Retinal pigment epithelial cell (primary cell): ENCODE data around the gene RUNDC1.

Experiments used
- DNase-seq: peaks from one replicate; pipeline ENCODE4 v3.0.0-alpha.2; 2010; ENCODE audit warnings: low read depth
- H3K4me3 ChIP-seq: 2 replicates; pipeline ENCODE4 v1.5.1; 2011; ENCODE audit warnings: mild to moderate bottlenecking, low read length, control low read depth, moderate library complexity
- TF ChIP-seq, protein P1 (sequence below): conservative IDR thresholded peaks from 2 replicates; pipeline ENCODE4 v1.5.1; 2011; ENCODE audit warnings: low read depth, low read length, control low read depth, inconsistent platforms

The RUNDC1 gene

GRCh38 chr17:43006639-43007551, 26.5 kb downstream of the RUNDC1 start, which contains the start of gene IFI35:
IFI35 (plus strand) TSS chr17:43006784; CDS start chr17:43006948, 164 bp downstream.
- no peak for DNase-seq
- TF ChIP-seq, protein P1, sequence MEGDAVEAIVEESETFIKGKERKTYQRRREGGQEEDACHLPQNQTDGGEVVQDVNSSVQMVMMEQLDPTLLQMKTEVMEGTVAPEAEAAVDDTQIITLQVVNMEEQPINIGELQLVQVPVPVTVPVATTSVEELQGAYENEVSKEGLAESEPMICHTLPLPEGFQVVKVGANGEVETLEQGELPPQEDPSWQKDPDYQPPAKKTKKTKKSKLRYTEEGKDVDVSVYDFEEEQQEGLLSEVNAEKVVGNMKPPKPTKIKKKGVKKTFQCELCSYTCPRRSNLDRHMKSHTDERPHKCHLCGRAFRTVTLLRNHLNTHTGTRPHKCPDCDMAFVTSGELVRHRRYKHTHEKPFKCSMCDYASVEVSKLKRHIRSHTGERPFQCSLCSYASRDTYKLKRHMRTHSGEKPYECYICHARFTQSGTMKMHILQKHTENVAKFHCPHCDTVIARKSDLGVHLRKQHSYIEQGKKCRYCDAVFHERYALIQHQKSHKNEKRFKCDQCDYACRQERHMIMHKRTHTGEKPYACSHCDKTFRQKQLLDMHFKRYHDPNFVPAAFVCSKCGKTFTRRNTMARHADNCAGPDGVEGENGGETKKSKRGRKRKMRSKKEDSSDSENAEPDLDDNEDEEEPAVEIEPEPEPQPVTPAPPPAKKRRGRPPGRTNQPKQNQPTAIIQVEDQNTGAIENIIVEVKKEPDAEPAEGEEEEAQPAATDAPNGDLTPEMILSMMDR = peak; percentile 41
- peak within 1 kb of the TSS; percentile 81 for H3K4me3 ChIP-seq

GRCh38 chr17:43010667-43011308, 30.4 kb downstream of the RUNDC1 start:
- TF ChIP-seq, protein P1 = no peak
- no peak for DNase-seq
- no peak overlapping the region for H3K4me3 ChIP-seq

DNA sequence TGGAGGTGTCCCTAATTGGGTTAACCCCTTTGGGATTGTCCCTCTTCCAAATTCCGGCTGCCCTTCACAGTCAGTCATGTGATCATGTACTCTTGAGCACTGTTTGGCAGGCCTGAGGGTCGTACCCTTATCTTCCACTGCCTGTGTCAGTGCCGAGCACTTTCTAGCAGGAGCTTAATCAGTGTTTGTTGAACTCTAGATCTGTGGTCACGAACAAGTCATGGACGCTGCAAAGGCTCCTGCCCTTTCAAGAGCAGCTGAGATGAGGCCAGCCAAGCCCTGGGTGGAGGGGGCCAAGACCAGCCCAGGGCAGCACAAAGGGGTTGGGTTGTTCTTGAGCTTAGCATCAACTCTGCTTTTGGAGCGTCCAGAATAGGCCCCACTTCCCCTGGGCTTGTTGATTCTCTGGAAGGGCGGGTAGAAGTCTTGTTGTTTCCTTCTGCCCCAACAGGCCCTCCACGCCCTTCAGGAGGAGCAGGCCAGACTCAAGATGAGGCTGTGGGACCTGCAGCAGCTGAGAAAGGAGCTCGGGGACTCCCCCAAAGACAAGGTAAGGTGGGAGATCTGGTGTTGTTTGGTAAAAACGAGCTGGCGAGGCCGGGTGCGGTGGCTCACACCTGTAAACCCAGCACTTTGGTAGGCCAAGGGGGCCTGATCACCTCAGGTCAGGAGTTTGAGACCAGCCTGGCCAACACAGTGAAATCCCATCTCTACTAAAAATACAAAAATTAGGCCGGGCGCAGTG, 31.5 kb downstream of the RUNDC1 start:
- no peak overlapping the region for H3K4me3 ChIP-seq
- TF ChIP-seq, protein P1 = no peak
- no peak for DNase-seq

DNA sequence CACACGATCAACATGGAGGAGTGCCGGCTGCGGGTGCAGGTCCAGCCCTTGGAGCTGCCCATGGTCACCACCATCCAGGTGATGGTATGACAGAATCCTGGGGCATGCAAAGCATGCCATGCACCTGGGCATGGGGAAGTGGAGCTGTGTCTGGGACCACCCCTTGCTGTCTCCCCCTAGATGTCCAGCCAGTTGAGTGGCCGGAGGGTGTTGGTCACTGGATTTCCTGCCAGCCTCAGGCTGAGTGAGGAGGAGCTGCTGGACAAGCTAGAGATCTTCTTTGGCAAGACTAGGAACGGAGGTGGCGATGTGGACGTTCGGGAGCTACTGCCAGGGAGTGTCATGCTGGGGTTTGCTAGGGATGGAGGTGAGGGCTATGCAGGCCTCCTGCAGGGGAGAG, 32.9 kb downstream of the RUNDC1 start:
- DNase-seq = no peak
- no peak overlapping the region for H3K4me3 ChIP-seq
- TF ChIP-seq, protein P1 = no peak

DNA sequence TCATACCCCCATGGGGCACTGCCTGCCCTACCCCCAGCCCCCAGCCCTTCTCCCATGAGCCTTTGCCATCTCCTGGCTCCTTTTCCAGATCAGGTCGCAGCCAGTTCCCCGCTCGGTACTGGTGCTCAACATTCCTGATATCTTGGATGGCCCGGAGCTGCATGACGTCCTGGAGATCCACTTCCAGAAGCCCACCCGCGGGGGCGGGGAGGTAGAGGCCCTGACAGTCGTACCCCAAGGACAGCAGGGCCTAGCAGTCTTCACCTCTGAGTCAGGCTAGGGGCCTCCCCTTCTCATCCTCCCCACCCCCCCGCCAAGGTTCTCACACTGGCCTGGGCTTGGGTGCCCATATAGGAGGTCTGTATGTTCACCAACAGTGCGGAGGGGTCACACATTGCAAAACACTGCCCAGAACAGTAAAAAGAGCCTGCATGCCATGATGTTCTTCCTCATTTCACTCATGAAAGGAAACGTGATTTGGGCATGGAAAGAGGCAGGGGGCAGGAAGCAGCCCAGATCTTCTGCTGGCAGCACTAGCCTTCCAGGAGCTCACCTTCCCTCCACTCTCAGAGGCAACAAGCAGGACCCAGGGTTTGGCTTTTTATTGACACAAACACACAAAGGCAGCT, 33.8 kb downstream of the RUNDC1 start:
- H3K4me3 ChIP-seq = no peak overlapping the region
- TF ChIP-seq, protein P1 = no peak
- no peak for DNase-seq

- DNase-seq = no peak
- H3K4me3 ChIP-seq = no peak overlapping the region
- TF ChIP-seq, protein P1 = no peak
These were observed 34.5 kb downstream of the RUNDC1 start for GRCh38 chr17:43014649-43015542.
